ENCODE data around the gene LRMDA. TPM values are rescaled to one million over a fixed set of nuclear protein-coding genes. Genes with fewer than 3 reads are reported as not detected.

The LRMDA gene
- total and polyA plus RNA-seq, 2 donors (not counting 3 experiments of a cell fraction or from before 2014, with no cell fraction given) = 9.7 to 18.0 TPM

DNA sequence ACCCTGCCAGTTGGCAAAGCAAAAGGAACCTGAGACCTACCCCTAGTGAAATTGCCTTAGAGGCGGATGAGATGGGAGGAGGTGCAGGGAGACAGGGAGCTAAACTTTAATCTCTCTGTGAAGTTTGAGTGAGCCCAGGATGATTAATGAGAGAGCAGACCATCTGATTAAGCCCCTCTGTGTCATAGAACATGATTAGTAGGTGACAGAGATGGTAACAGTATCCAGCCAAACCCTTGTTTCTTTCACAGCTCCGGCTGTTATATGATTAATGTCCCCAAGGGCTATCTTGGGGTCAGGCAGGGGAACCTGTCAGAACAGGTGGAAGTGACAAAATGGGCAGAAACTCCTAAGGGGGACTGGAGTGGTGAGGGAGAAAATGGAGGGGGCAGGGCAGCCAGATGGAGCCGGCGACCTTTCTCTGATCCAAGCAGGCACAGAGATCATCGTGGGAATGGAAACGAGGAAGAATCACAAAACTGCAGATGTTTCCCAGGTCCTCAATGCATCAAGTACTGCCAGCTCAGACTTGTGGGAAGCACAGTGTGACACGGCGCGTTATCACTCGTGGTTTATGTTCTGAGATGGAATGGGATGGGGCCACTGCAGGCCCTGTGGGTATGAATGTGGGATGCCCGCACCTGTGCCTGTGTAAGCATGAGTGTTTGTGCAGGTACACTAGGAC lies 684.2 kb downstream of the LRMDA start:
- no peaks in the 10 kb centered on the region for H3K9me1 ChIP-seq (replicated peaks; ENCODE audit: control insufficient read depth, extremely low read depth, insufficient read depth, low read length)
- dilution Hi-C loops (cut with MboI; ENCODE audit: extremely low pct_ligation_motif_present, low sequenced_read_pairs) = no loop called here
- H3K9ac ChIP-seq (replicated peaks; ENCODE audit: extremely low read depth, insufficient read depth, low read length) = no peak overlapping the region
- BruUV-seq (replicated peaks) = no TSS peak
- ChIA-PET POLR2A (no interaction called here), CTCF (no interaction called here)
- DNase-seq (ENCODE audit: low read depth, low spot score) = no peak
- no peak for TF ChIP-seq FOS (IDR thresholded peaks at IDR 0.05; ENCODE audit: borderline replicate concordance, insufficient read depth, low read length)
- no peak for TF ChIP-seq POLR2A (IDR thresholded peaks at IDR 0.05; ENCODE audit: low read depth, low read length)
- no peak for TF ChIP-seq MYC (IDR thresholded peaks at IDR 0.05; ENCODE audit: low read depth, low read length)
- no peak for TF ChIP-seq POLR2AphosphoS5 (IDR thresholded peaks at IDR 0.05; ENCODE audit: insufficient read depth, low read depth, low read length)
- TF ChIP-seq GATA2 (IDR thresholded peaks at IDR 0.05; ENCODE audit: insufficient read depth, insufficient read length, low read depth, low read length) = no peak
- TF ChIP-seq JUN (IDR thresholded peaks at IDR 0.05; ENCODE audit: borderline replicate concordance, insufficient read depth, insufficient read length, low read depth) = no peak
- H2AFZ ChIP-seq (ENCODE audit: low read depth, low read length) = no peak overlapping the region
- H4K20me1 ChIP-seq (replicated peaks; ENCODE audit: control insufficient read depth, extremely low read depth, insufficient read depth, low read length) = no peaks in the 10 kb centered on the region
- H3K27ac ChIP-seq (ENCODE audit: insufficient read depth, low read depth, low read length) = no peak overlapping the region
- no peaks in the 10 kb centered on the region for H3K4me1 ChIP-seq (ENCODE audit: control insufficient read depth, extremely low read depth, insufficient read depth, low read length)
- no peaks in the 10 kb centered on the region for H3K36me3 ChIP-seq (ENCODE audit: control insufficient read depth in 2 of 2, extremely low read depth in 1 of 2, insufficient read depth in 2 of 2, low read length in 2 of 2)
- no peak for FAIRE-seq
- no peak overlapping the region for H3K4me3 ChIP-seq (replicated peaks in 1 of 3; ENCODE audit: insufficient read depth in 1 of 3, low read depth in 1 of 3, low read length in 3 of 3)
- H3K4me2 ChIP-seq (ENCODE audit: insufficient read depth, low read length) = no peak overlapping the region
- H3K79me2 ChIP-seq (ENCODE audit: control insufficient read depth, insufficient read depth, low read length) = no peaks in the 10 kb centered on the region
- intact Hi-C loops (cut with micrococcal nuclease) = no loop called here
- no peaks in the 10 kb centered on the region for H3K27me3 ChIP-seq (ENCODE audit: control insufficient read depth in 2 of 2, insufficient read depth in 2 of 2, low read length in 2 of 2)
- no peaks in the 10 kb centered on the region for H3K9me3 ChIP-seq (replicated peaks; ENCODE audit: control insufficient read depth, insufficient read depth, low read length)

DNA sequence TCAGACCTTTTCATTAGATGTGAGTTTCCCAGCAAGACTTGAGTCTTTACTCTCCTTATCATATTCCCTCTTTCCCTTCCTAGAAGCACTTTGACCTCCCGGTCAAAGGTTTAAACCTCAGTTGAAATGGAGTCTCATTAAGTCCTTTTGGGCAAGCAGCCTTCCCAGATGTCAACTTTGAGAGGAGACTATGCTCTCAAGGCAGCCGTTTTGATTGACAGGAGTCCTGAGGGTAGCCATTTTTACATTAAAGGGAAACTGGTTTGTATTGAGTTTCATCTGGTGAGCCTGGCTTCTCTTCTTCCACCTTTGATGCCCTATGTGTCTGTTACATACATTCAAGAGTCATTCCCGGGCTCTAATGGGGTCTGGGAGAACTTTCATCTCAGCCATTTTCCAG lies 685.1 kb downstream of the LRMDA start:
- Histone ChIP-seq H3K27me3 (ENCODE audit: control insufficient read depth in 2 of 2, insufficient read depth in 2 of 2, low read length in 2 of 2) (no peaks in the 10 kb centered on the region), H3K4me1 (ENCODE audit: control insufficient read depth, extremely low read depth, insufficient read depth, low read length) (no peaks in the 10 kb centered on the region), H3K36me3 (ENCODE audit: control insufficient read depth in 2 of 2, extremely low read depth in 1 of 2, insufficient read depth in 2 of 2, low read length in 2 of 2) (no peaks in the 10 kb centered on the region), H3K4me3 (replicated peaks in 1 of 3; ENCODE audit: insufficient read depth in 1 of 3, low read depth in 1 of 3, low read length in 3 of 3) (no peak overlapping the region), H3K9me3 (replicated peaks; ENCODE audit: control insufficient read depth, insufficient read depth, low read length) (no peaks in the 10 kb centered on the region), H3K9ac (replicated peaks; ENCODE audit: extremely low read depth, insufficient read depth, low read length) (no peak overlapping the region), H3K27ac (ENCODE audit: insufficient read depth, low read depth, low read length) (no peak overlapping the region), H3K79me2 (ENCODE audit: control insufficient read depth, insufficient read depth, low read length) (no peaks in the 10 kb centered on the region), H4K20me1 (replicated peaks; ENCODE audit: control insufficient read depth, extremely low read depth, insufficient read depth, low read length) (no peaks in the 10 kb centered on the region), H2AFZ (ENCODE audit: low read depth, low read length) (no peak overlapping the region), H3K9me1 (replicated peaks; ENCODE audit: control insufficient read depth, extremely low read depth, insufficient read depth, low read length) (no peaks in the 10 kb centered on the region), H3K4me2 (ENCODE audit: insufficient read depth, low read length) (no peak overlapping the region)
- dilution Hi-C loops (cut with MboI; ENCODE audit: extremely low pct_ligation_motif_present, low sequenced_read_pairs) (no loop called here), intact Hi-C loops (cut with micrococcal nuclease) (no loop called here)
- TF ChIP-seq EZH2 (IDR thresholded peaks at IDR 0.05; ENCODE audit: borderline replicate concordance, low read depth, low read length, severe bottlenecking) (no peak), FOS (IDR thresholded peaks at IDR 0.05; ENCODE audit: borderline replicate concordance, insufficient read depth, low read length) (no peak), MYC (IDR thresholded peaks at IDR 0.05; ENCODE audit: low read depth, low read length) (no peak), POLR2A (IDR thresholded peaks at IDR 0.05; ENCODE audit: low read depth, low read length) (no peak), JUN (IDR thresholded peaks at IDR 0.05; ENCODE audit: borderline replicate concordance, insufficient read depth, insufficient read length, low read depth) (no peak), POLR2AphosphoS5 (IDR thresholded peaks at IDR 0.05; ENCODE audit: insufficient read depth, low read depth, low read length) (no peak), GATA2 (IDR thresholded peaks at IDR 0.05; ENCODE audit: insufficient read depth, insufficient read length, low read depth, low read length) (no peak), MAX (IDR thresholded peaks at IDR 0.05; ENCODE audit: insufficient read depth, insufficient read length) (no peak)
- TF ChIP-seq, protein P1, sequence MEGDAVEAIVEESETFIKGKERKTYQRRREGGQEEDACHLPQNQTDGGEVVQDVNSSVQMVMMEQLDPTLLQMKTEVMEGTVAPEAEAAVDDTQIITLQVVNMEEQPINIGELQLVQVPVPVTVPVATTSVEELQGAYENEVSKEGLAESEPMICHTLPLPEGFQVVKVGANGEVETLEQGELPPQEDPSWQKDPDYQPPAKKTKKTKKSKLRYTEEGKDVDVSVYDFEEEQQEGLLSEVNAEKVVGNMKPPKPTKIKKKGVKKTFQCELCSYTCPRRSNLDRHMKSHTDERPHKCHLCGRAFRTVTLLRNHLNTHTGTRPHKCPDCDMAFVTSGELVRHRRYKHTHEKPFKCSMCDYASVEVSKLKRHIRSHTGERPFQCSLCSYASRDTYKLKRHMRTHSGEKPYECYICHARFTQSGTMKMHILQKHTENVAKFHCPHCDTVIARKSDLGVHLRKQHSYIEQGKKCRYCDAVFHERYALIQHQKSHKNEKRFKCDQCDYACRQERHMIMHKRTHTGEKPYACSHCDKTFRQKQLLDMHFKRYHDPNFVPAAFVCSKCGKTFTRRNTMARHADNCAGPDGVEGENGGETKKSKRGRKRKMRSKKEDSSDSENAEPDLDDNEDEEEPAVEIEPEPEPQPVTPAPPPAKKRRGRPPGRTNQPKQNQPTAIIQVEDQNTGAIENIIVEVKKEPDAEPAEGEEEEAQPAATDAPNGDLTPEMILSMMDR (IDR thresholded peaks at IDR 0.05; ENCODE audit: extremely low read depth in 1 of 2, insufficient read depth in 1 of 2, low read depth in 1 of 2, low read length in 2 of 2) = no peak
- no TSS peak for BruUV-seq (replicated peaks)
- DNase-seq (ENCODE audit: low read depth, low spot score) (no peak), FAIRE-seq (no peak)
- ChIA-PET POLR2A (no interaction called here), CTCF (no interaction called here)
